Measurements from ENCODE around the gene SMURF1.

The SMURF1 gene

DNA sequence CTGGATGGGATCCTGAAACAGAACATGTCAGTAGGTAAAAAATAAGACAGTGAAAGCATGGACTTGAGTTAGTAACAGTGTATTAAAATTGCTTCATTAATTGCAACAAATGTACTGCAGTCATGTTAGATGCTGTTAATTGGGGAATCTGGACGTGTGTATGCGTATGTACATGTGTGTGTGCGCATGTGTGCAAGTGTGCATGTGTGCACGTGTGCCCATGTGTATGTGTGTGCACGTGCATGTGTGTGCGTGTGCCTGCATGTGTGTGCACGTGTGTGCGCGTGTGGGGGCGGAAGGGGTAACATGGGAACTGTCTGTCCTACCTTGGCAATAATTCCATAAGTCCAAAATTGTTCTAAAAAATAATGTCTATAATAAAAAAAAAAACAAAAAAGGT lies 67.3 kb downstream of the SMURF1 start:
- H2AFZ ChIP-seq (ENCODE audit: low read length), result no peak overlapping the region
- TF ChIP-seq, protein P1, sequence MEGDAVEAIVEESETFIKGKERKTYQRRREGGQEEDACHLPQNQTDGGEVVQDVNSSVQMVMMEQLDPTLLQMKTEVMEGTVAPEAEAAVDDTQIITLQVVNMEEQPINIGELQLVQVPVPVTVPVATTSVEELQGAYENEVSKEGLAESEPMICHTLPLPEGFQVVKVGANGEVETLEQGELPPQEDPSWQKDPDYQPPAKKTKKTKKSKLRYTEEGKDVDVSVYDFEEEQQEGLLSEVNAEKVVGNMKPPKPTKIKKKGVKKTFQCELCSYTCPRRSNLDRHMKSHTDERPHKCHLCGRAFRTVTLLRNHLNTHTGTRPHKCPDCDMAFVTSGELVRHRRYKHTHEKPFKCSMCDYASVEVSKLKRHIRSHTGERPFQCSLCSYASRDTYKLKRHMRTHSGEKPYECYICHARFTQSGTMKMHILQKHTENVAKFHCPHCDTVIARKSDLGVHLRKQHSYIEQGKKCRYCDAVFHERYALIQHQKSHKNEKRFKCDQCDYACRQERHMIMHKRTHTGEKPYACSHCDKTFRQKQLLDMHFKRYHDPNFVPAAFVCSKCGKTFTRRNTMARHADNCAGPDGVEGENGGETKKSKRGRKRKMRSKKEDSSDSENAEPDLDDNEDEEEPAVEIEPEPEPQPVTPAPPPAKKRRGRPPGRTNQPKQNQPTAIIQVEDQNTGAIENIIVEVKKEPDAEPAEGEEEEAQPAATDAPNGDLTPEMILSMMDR (IDR thresholded peaks at IDR 0.05; ENCODE audit: low read length), result no peak
- TF ChIP-seq EZH2 (IDR thresholded peaks at IDR 0.05; ENCODE audit: borderline replicate concordance, low read length), result no peak
- no peaks in the 10 kb centered on the region; the same call in 1 of the 2 replicates for H3K9me3 ChIP-seq (ENCODE audit: low read length)
- no peaks in the 10 kb centered on the region for H4K20me1 ChIP-seq (ENCODE audit: insufficient read depth, low read length)
- no peak overlapping the region for H3K27ac ChIP-seq (ENCODE audit: low read depth, low read length, poor library complexity, severe bottlenecking)
- H3K27me3 ChIP-seq (ENCODE audit: insufficient read depth, low read length), result no peaks in the 10 kb centered on the region
- H3K9me2 ChIP-seq (ENCODE audit: low read depth, low read length), result no peaks in the 10 kb centered on the region
- H3F3A ChIP-seq (ENCODE audit: insufficient read depth, low read length), result no peaks in the 10 kb centered on the region
- H3K79me2 ChIP-seq (ENCODE audit: insufficient read depth, low read length), result peaks cover 17% of the 10 kb centered on the region; the same call in 1 of the 2 replicates
- H3K4me2 ChIP-seq (ENCODE audit: low read length), result no peak overlapping the region
- H3K4me1 ChIP-seq (ENCODE audit: insufficient read depth, low read length, severe bottlenecking), result peaks cover 19% of the 10 kb centered on the region
- H3K36me3 ChIP-seq (ENCODE audit: insufficient read depth, low read length), result no peaks in the 10 kb centered on the region; the same call in 1 of the 2 replicates
- H3K4me3 ChIP-seq (ENCODE audit: low read depth, low read length, poor library complexity, severe bottlenecking), result no peak overlapping the region
- no peak overlapping the region for H3K9ac ChIP-seq (ENCODE audit: low read length)

DNA sequence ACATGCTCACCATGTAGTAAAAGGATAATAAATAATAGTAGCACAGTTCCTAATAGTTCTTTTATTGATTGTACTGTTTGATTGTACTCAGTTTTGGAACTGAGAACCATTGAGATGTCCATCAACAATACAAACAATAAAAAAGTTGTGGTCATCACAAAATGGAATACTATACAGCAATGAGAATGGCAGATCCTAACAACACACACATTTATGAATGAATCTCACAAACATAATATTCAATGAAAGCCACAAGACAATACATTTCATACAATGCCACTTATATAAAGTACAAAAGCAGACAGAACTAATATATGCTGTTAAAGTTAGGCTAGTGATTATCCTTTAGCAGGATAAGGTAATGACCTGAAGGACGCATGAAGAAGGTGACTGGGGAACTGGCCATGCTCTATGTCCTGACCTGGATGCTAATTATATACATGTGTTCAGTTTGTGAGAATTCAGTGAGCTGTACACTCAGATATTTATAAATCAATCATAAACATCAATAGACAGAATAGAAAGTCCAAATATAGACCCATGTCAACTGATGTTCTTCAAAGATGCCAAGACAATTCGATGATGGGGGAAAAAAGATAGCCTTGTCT lies 70.0 kb downstream of the SMURF1 start:
- H3K9me2 ChIP-seq (ENCODE audit: low read depth, low read length), result no peaks in the 10 kb centered on the region
- no peaks in the 10 kb centered on the region for H4K20me1 ChIP-seq (ENCODE audit: insufficient read depth, low read length)
- H3K36me3 ChIP-seq (ENCODE audit: insufficient read depth, low read length), result no peaks in the 10 kb centered on the region; the same call in 1 of the 2 replicates
- no peaks in the 10 kb centered on the region for H3F3A ChIP-seq (ENCODE audit: insufficient read depth, low read length)
- TF ChIP-seq, protein P1 (IDR thresholded peaks at IDR 0.05; ENCODE audit: low read length), result no peak
- TF ChIP-seq EZH2 (IDR thresholded peaks at IDR 0.05; ENCODE audit: borderline replicate concordance, low read length), result no peak
- H3K4me2 ChIP-seq (ENCODE audit: low read length), result no peak overlapping the region
- H3K27ac ChIP-seq (ENCODE audit: low read depth, low read length, poor library complexity, severe bottlenecking), result no peak overlapping the region
- no peaks in the 10 kb centered on the region for H3K27me3 ChIP-seq (ENCODE audit: insufficient read depth, low read length)
- peaks cover 20% of the 10 kb centered on the region; the same call in 1 of the 2 replicates for H3K79me2 ChIP-seq (ENCODE audit: insufficient read depth, low read length)
- H3K4me1 ChIP-seq (ENCODE audit: insufficient read depth, low read length, severe bottlenecking), result peaks cover 25% of the 10 kb centered on the region
- H3K4me3 ChIP-seq (ENCODE audit: low read depth, low read length, poor library complexity, severe bottlenecking), result no peak overlapping the region
- no peak overlapping the region for H2AFZ ChIP-seq (ENCODE audit: low read length)
- H3K9ac ChIP-seq (ENCODE audit: low read length), result no peak overlapping the region
- no peaks in the 10 kb centered on the region; the same call in 1 of the 2 replicates for H3K9me3 ChIP-seq (ENCODE audit: low read length)

DNA sequence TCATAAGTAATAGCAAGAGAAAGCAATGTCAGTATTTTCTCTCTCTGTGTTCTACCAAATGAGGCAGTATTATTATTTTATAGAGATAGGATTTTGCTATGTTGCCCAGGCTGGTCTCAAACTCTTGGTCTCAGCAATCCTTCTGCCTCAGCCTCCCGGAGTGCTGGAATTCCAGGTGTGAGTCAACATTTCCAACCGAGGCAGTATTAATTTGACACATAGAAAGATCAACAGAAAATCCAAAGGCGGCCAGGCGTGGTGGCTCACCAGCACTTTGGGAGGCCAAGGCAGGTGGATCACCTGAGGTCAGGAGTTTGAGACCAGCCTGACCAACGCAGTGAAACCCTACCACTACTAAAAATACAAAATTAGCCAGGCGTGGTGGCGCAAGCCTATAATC lies 71.8 kb downstream of the SMURF1 start:
- H3K27me3 ChIP-seq (ENCODE audit: insufficient read depth, low read length), result no peaks in the 10 kb centered on the region
- no peak overlapping the region for H2AFZ ChIP-seq (ENCODE audit: low read length)
- H3K4me2 ChIP-seq (ENCODE audit: low read length), result no peak overlapping the region
- peaks cover 17% of the 10 kb centered on the region for H3K4me1 ChIP-seq (ENCODE audit: insufficient read depth, low read length, severe bottlenecking)
- no peaks in the 10 kb centered on the region for H4K20me1 ChIP-seq (ENCODE audit: insufficient read depth, low read length)
- H3K36me3 ChIP-seq (ENCODE audit: insufficient read depth, low read length), result no peaks in the 10 kb centered on the region; the same call in 1 of the 2 replicates
- H3K9ac ChIP-seq (ENCODE audit: low read length), result no peak overlapping the region
- no peak overlapping the region for H3K4me3 ChIP-seq (ENCODE audit: low read depth, low read length, poor library complexity, severe bottlenecking)
- H3K27ac ChIP-seq (ENCODE audit: low read depth, low read length, poor library complexity, severe bottlenecking), result no peak overlapping the region
- H3K79me2 ChIP-seq (ENCODE audit: insufficient read depth, low read length), result peaks cover 22% of the 10 kb centered on the region; the same call in 1 of the 2 replicates
- TF ChIP-seq, protein P1 (IDR thresholded peaks at IDR 0.05; ENCODE audit: low read length), result no peak
- no peak for TF ChIP-seq EZH2 (IDR thresholded peaks at IDR 0.05; ENCODE audit: borderline replicate concordance, low read length)
- H3F3A ChIP-seq (ENCODE audit: insufficient read depth, low read length), result no peaks in the 10 kb centered on the region
- no peaks in the 10 kb centered on the region; the same call in 1 of the 2 replicates for H3K9me3 ChIP-seq (ENCODE audit: low read length)
- H3K9me2 ChIP-seq (ENCODE audit: low read depth, low read length), result no peaks in the 10 kb centered on the region
